H7 (cell line): Measurements from ENCODE around the gene MT2A. TPM values are rescaled to one million over a fixed set of nuclear protein-coding genes. Genes with fewer than 3 reads are reported as not detected.

ENCODE experiments used
- DNase-seq: peaks from one replicate; pipeline ENCODE4 v3.0.0; 2012
- H3K27me3 ChIP-seq: 2 replicates; pipeline ENCODE4 v1.6.0; 2011; ENCODE audit warnings: mild to moderate bottlenecking, low read length; ENCODE audit not compliant: control insufficient read depth, insufficient read depth
- H3K36me3 ChIP-seq: replicated peaks from 2 replicates; pipeline ENCODE4 v1.5.1; 2011; ENCODE audit warnings: low read length; ENCODE audit not compliant: control insufficient read depth, insufficient read depth
- H3K4me3 ChIP-seq: 2 replicates; pipeline ENCODE4 v1.5.1; 2011; ENCODE audit warnings: low read depth, mild to moderate bottlenecking, control low read depth, low read length, moderate library complexity; ENCODE audit not compliant: insufficient read depth
- total RNA-seq: library from RNA; depleted of rRNA; stranded (reverse); fragments of >200 nt; shearing (Covaris generic); gene quantifications from 2 replicates; pipeline ENCODE4 v1.2.3, GENCODE V29; 2014; rRNA removed

Gene MT2A
- total RNA-seq, 1 experiment from 2014 or later = 31.9 TPM

DNA sequence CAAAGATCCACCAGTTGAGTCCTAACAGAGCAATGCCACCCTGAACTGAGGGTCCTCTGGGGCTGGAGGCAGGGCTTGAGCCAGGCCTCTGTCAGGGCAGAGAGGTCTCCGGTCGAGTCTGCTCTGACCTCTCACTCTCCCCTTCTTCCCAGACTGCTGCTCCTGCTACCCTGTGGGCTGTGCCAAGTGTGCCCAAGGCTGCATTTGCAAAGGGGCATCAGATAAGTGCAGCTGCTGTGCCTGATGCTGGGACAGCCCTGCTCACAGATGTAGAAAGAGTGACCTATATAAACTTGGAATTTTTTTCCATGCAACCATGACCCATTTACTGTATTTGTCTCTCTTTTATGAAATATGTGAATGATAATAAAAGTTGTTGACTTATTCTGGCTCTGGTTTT is 40.9 kb downstream of the MT2A start:
- no peak overlapping the region for H3K4me3 ChIP-seq
- peaks cover 62% of the 10 kb centered on the region for H3K27me3 ChIP-seq
- DNase-seq = no peak
- no peaks in the 10 kb centered on the region for H3K36me3 ChIP-seq

DNA sequence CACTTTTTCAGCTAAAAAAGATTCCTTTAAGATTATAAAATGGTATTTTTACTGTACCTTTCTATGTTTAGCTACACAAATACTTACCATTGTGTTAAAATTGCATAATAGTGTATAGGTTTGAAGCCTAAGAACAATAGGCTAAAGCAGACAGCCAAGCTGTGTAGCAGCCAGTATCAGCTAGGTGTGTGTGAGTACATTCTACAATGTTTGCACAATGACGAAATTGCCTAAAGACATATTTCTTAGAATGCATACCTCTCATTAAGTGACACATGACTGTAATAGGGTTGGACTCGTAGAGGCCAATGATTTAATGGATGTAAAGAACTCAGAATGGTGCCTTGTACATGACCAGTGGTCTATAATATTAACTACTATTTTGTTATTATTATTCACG is 41.4 kb downstream of the MT2A start:
- Histone ChIP-seq H3K27me3 (peaks cover 57% of the 10 kb centered on the region), H3K4me3 (no peak overlapping the region), H3K36me3 (no peaks in the 10 kb centered on the region)
- DNase-seq = no peak

GRCh38 chr16:56651586-56651985 is 43.2 kb downstream of the MT2A start, which contains the start of gene MT1B:
Gene MT1B, plus strand, starts transcription at chr16:56651886. Its CDS starts 68 bp downstream, at chr16:56651954.
- Histone ChIP-seq H3K27me3 (peaks cover 43% of the 10 kb centered on the region), H3K4me3 (no peak within 1 kb of the TSS), H3K36me3 (no peaks in the 10 kb centered on the region)
- DNase-seq = no peak

DNA sequence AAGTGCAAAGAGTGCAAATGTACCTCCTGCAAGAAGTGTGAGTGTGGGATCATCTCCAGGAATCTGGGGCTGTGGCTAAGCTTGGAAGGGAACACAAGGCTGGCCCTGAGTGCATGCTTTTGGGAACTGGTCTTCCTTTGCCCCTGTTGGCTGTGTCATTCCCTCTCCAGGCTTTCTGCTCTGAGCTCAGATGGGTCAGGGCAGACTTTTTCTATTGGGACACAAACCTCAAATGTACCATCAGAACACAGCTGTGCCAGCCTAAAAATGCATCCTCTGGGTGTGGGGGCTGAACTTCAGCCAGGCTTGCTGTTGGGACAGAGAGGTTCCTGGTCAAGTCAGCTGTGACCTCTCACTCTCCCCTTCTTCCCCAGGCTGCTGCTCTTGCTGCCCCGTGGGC is 44.2 kb downstream of the MT2A start:
- H3K27me3 ChIP-seq = peaks cover 35% of the 10 kb centered on the region
- H3K36me3 ChIP-seq = no peaks in the 10 kb centered on the region
- DNase-seq = no peak
- no peak overlapping the region for H3K4me3 ChIP-seq

DNA sequence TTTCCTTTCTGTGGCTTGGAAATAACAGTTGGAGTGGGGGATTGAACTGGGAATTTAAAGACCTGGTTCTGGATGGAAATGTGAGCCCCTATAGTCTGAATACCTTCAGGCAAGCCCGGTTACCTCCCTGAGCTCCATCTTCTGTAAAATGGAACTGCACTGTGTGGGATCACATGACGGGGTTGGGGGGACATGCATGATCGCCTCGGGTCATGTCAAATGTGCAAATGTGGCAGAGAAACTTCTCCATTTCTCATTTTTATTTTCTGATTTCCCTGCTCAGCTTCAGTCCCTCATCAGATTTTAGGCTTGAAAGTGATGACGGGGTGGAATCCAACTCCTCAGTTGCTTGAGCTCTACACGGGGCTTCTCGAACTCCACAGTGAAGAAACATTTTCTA is 44.8 kb downstream of the MT2A start:
- Histone ChIP-seq H3K36me3 (no peaks in the 10 kb centered on the region), H3K27me3 (peaks cover 34% of the 10 kb centered on the region), H3K4me3 (no peak overlapping the region)
- DNase-seq = no peak

GRCh38 chr16:56657555-56658326 is 49.4 kb downstream of the MT2A start, which contains the start of gene MT1F:
Gene MT1F, plus strand, starts transcription at chr16:56657959. Its CDS starts 100 bp downstream, at chr16:56658059.
- peak; percentile 96 for DNase-seq
- H3K4me3 ChIP-seq = peak within 1 kb of the TSS; percentile 66
- no peaks in the 10 kb centered on the region for H3K36me3 ChIP-seq
- H3K27me3 ChIP-seq = peaks cover 57% of the 10 kb centered on the region

GRCh38 chr16:56658327-56658875 is 50.0 kb downstream of the MT2A start:
- DNase-seq = peak; percentile 47
- peak overlapping the region; percentile 66 for H3K4me3 ChIP-seq
- H3K36me3 ChIP-seq = no peaks in the 10 kb centered on the region
- H3K27me3 ChIP-seq = peaks cover 60% of the 10 kb centered on the region

Other genes starting within 250 kb of the MT2A start
- gene AMFR, start 183.0 kb upstream of the MT2A start, total RNA-seq = 83.1 and 91.1 TPM in 2 replicates
- 158 and 160 TPM in 2 replicates for gene NUDT21, start 157.3 kb upstream of the MT2A start, total RNA-seq
- 70.2 and 74.1 TPM in 2 replicates for gene OGFOD1, start 157.0 kb upstream of the MT2A start, total RNA-seq
- 22.2 and 38.8 TPM in 2 replicates for gene BBS2, start 88.6 kb upstream of the MT2A start, total RNA-seq
- gene MT4, start 43.5 kb upstream of the MT2A start, total RNA-seq = not detected in 2 replicates
- gene MT3, start 19.1 kb upstream of the MT2A start, total RNA-seq = 0.31 TPM in 1 of 2 replicates, not detected in the other
- 22.3 and 35.8 TPM in 2 replicates for gene MT1E, start 17.2 kb downstream of the MT2A start, total RNA-seq
- gene MT1M, start 24.1 kb downstream of the MT2A start, total RNA-seq = 0.80 and 0.81 TPM in 2 replicates
- 1.1 TPM in 1 of 2 replicates, not detected in the other for gene MT1A, start 30.1 kb downstream of the MT2A start, total RNA-seq
- gene MT1B, start 43.3 kb downstream of the MT2A start, total RNA-seq = not detected in 2 replicates
- 11.8 and 13.4 TPM in 2 replicates for gene MT1F, start 49.4 kb downstream of the MT2A start, total RNA-seq
- 20.3 and 38.1 TPM in 2 replicates for gene MT1G, start 59.5 kb downstream of the MT2A start, total RNA-seq
- gene MT1H, start 61.2 kb downstream of the MT2A start, total RNA-seq = 3.0 and 3.8 TPM in 2 replicates
- gene MT1X, start 73.9 kb downstream of the MT2A start, total RNA-seq = 138 and 157 TPM in 2 replicates
- gene NUP93, start 121.5 kb downstream of the MT2A start, total RNA-seq = 133 and 144 TPM in 2 replicates